ENCODE measurements around the gene JOSD1. TPM values are rescaled to one million over a fixed set of nuclear protein-coding genes. Genes with fewer than 3 reads are reported as not detected.
A peak's percentile ranks its signal among the peaks of the same experiment; 100 is the strongest.

Gene JOSD1
- total and polyA plus RNA-seq, 9 of the 15 experiments (the other 6 are each of a cell fraction or from before 2014, with no cell fraction given) = 8.9 to 39.1 (median 30.4) TPM

DNA sequence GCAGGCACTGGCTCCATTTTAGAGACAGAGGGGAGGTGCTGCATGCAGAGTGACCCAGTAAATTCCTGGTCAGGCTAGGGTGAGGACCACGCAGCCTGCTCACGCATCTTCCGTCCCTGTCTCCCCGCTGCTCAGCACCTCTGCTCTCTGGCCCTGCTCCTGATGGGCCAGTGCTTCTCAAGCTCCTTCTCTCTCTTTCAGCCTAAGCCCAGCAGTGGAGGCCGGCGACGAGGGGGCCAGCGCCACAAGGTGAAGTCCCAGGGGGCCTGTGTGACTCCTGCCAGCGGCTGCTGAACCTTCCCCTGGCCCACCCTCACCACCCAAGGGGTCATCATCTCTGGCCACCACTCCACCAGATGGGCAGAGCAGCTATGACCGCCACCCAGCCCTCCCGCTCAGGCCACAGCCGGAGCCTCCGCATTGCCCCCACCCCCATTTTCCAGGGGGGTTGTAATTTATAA lies 29.7 kb upstream of the JOSD1 start:
- Histone ChIP-seq H3K36me3 (ENCODE audit: control insufficient read depth, insufficient read depth, low read length) (peaks cover 92% of the 10 kb centered on the region; the same call in 2 of the 3 replicates), H2AFZ (ENCODE audit: low read depth, low read length) (no peak overlapping the region), H3K4me2 (ENCODE audit: insufficient read depth, low read length) (no peak overlapping the region), H3K4me1 (replicated peaks in 1 of 2; ENCODE audit: control insufficient read depth in 2 of 2, insufficient read depth in 2 of 2, low read length in 2 of 2) (peaks cover 0 to 9% of the 10 kb centered on the region in 2 experiments; a peak in 2 of 5 replicates), H3K9ac (ENCODE audit: insufficient read depth in 1 of 2, low read depth in 2 of 2, low read length in 2 of 2) (no peak overlapping the region), H3K9me3 (replicated peaks; ENCODE audit: control insufficient read depth, insufficient read depth, low read depth, low read length) (no peaks in the 10 kb centered on the region), H3K27ac (ENCODE audit: extremely low read depth, low read depth, low read length) (no peak overlapping the region), H3K79me2 (ENCODE audit: control insufficient read depth, insufficient read depth, low read length) (no peaks in the 10 kb centered on the region), H4K20me1 (replicated peaks; ENCODE audit: control insufficient read depth, insufficient read depth, low read length) (no peaks in the 10 kb centered on the region; the same call in 1 of the 2 replicates), H3K9me1 (ENCODE audit: control insufficient read depth, insufficient read depth, low read length) (no peaks in the 10 kb centered on the region), H3K4me3 (no peak overlapping the region), H3K27me3 (ENCODE audit: control insufficient read depth in 2 of 2, insufficient read depth in 2 of 2, low read length in 2 of 2) (no peaks in the 10 kb centered on the region)
- intact Hi-C loops (cut with micrococcal nuclease) (no loop called here), in situ Hi-C loops (cut with MboI) (no loop called here)
- DNase-seq (ENCODE audit: extremely low read depth in 1 of 4, low spot score in 3 of 4) (no peak), ATAC-seq (no peak), FAIRE-seq (no peak)
- ChIA-PET POLR2A (interaction anchor here (0.9 to 1.7 kb wide), 2 partner anchors 10 to 25 kb away, joined by 3 to 5 read pairs; partner anchors contain the start of gene GTPBP1), CTCF (ENCODE audit: low intra/inter-chr PET ratio) (no interaction called here)
- no TSS peak for BruUV-seq (replicated peaks)
- WGBS (ENCODE audit: insufficient coverage, low coverage, missing lambda C conversion rate) = 86% methylated on average over 5 of the region's 13 CpGs
- TF ChIP-seq POLR2G (IDR thresholded peaks at IDR 0.05; ENCODE audit: low read depth, low read length) (peak; percentile 51), THRAP3 (IDR thresholded peaks at IDR 0.05; ENCODE audit: borderline replicate concordance) (no peak)

DNA sequence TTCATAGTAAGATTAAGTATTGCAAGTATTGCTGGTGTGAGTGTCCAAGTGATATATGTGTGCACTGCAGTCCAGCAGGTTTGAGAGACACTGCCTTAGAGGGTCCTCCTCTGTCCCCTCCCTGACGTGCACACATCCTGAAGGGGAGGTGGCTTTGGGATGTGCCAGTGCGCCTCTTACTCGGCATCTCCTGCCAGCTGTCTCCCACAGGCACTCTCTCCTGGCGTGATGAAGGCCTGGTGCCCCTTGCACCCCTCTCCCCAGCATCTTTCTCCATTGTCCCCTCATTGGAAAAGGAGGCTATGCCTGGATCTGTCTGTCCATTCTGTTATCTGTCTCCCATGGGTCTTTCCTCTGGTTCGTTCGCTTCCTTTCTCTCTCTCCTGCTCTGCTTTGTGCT lies 29.2 kb upstream of the JOSD1 start:
- Histone ChIP-seq H3K4me2 (ENCODE audit: insufficient read depth, low read length) (no peak overlapping the region), H4K20me1 (replicated peaks; ENCODE audit: control insufficient read depth, insufficient read depth, low read length) (no peaks in the 10 kb centered on the region; the same call in 1 of the 2 replicates), H3K9ac (ENCODE audit: insufficient read depth in 1 of 2, low read depth in 2 of 2, low read length in 2 of 2) (0 out of 4 replicates have a peak overlapping the region, but pooled peaks of 1 of the 2 experiments have one; percentile 40), H3K36me3 (ENCODE audit: control insufficient read depth, insufficient read depth, low read length) (peaks cover 92% of the 10 kb centered on the region; the same call in 2 of the 3 replicates), H3K4me1 (replicated peaks in 1 of 2; ENCODE audit: control insufficient read depth in 2 of 2, insufficient read depth in 2 of 2, low read length in 2 of 2) (peaks cover 0 to 9% of the 10 kb centered on the region in 2 experiments; a peak in 2 of 5 replicates), H3K27ac (ENCODE audit: extremely low read depth, low read depth, low read length) (no peak overlapping the region), H3K9me1 (ENCODE audit: control insufficient read depth, insufficient read depth, low read length) (no peaks in the 10 kb centered on the region), H3K27me3 (ENCODE audit: control insufficient read depth in 2 of 2, insufficient read depth in 2 of 2, low read length in 2 of 2) (no peaks in the 10 kb centered on the region), H2AFZ (ENCODE audit: low read depth, low read length) (no peak overlapping the region), H3K4me3 (no peak overlapping the region), H3K9me3 (replicated peaks; ENCODE audit: control insufficient read depth, insufficient read depth, low read depth, low read length) (no peaks in the 10 kb centered on the region), H3K79me2 (ENCODE audit: control insufficient read depth, insufficient read depth, low read length) (no peaks in the 10 kb centered on the region)
- ChIA-PET POLR2A (interaction anchor here (0.9 kb wide), 1 partner anchor 24 kb away, joined by 3 read pairs; the partner anchor contains the start of gene GTPBP1), CTCF (ENCODE audit: low intra/inter-chr PET ratio) (no interaction called here)
- ATAC-seq (no peak), FAIRE-seq (no peak), DNase-seq (ENCODE audit: extremely low read depth in 1 of 4, low spot score in 3 of 4) (no peak)
- TF ChIP-seq SNIP1 (IDR thresholded peaks at IDR 0.05; ENCODE audit: low read depth) (no peak), PTTG1 (tag; IDR thresholded peaks at IDR 0.05; ENCODE audit: low read depth) (no peak), HMG20B (CRISPR knock-in tag; IDR thresholded peaks at IDR 0.05) (no peak)
- WGBS (ENCODE audit: insufficient coverage, low coverage, missing lambda C conversion rate) = 89% methylated on average over 3 of the region's 6 CpGs
- in situ Hi-C loops (cut with MboI) = no loop called here
- BruUV-seq (replicated peaks) = no TSS peak
- intact Hi-C loops (cut with micrococcal nuclease) = no loop called here

All from K562 (cell line).